GM12873 (cell line): Measurements from ENCODE around the gene RFTN1.

Experiments
- CTCF ChIP-seq: IDR thresholded peaks from 2 replicates; pipeline ENCODE4 v1.5.1; 2012; ENCODE audit warnings: low read depth, mild to moderate bottlenecking, moderate library complexity, low read length, control low read depth; ENCODE audit not compliant: insufficient read depth; ENCODE audit errors: missing control alignments

The RFTN1 gene

GRCh38 chr3:16320711-16321110, 192.8 kb downstream of the RFTN1 start:
- no peak for TF ChIP-seq CTCF

- no peak for TF ChIP-seq CTCF
Observed at GRCh38 chr3:16319723-16320122, 193.8 kb downstream of the RFTN1 start.

GRCh38 chr3:16319307-16319706, 194.2 kb downstream of the RFTN1 start:
- peak; percentile 67 for TF ChIP-seq CTCF

- no peak for TF ChIP-seq CTCF
Observed at GRCh38 chr3:16318176-16318575, 195.3 kb downstream of the RFTN1 start.

- no peak for TF ChIP-seq CTCF
Observed at GRCh38 chr3:16317561-16317945, 195.9 kb downstream of the RFTN1 start.

GRCh38 chr3:16316847-16317560, 196.5 kb downstream of the RFTN1 start:
- no peak for TF ChIP-seq CTCF

GRCh38 chr3:16316396-16316795, 197.1 kb downstream of the RFTN1 start:
- no peak for TF ChIP-seq CTCF

GRCh38 chr3:16315623-16316022, 197.9 kb downstream of the RFTN1 start:
- no peak for TF ChIP-seq CTCF
